Stomach smooth muscle (tissue), 2 donors: Measurements from ENCODE around the gene TRA2B.

ENCODE experiments used
- H3K27ac ChIP-seq: one replicate; pipeline ENCODE4 v1.7.0; 2013; ENCODE audit warnings: mild to moderate bottlenecking, low read length, inconsistent platforms
- H3K27me3 ChIP-seq, 2 donors: one replicate each; pipeline ENCODE4 v1.7.0; 2013; ENCODE audit warnings: low read length in 2 of 2; ENCODE audit not compliant: insufficient read depth in 2 of 2, control insufficient read depth in 1 of 2
- H3K36me3 ChIP-seq, 2 donors: one replicate each; pipeline ENCODE4 v1.7.0; 2013; ENCODE audit warnings: low read length in 2 of 2; ENCODE audit not compliant: control insufficient read depth in 2 of 2, insufficient read depth in 2 of 2
- H3K4me1 ChIP-seq: one replicate; pipeline ENCODE4 v1.7.0; 2013; ENCODE audit warnings: low read length; ENCODE audit not compliant: control insufficient read depth, insufficient read depth
- H3K4me3 ChIP-seq, 2 donors: one replicate each; pipeline ENCODE4 v1.7.0; 2013; ENCODE audit warnings: low read length in 2 of 2
- H3K9ac ChIP-seq, 2 donors: one replicate each; pipeline ENCODE4 v1.7.0; 2013; ENCODE audit warnings: low read length in 2 of 2, mild to moderate bottlenecking in 1 of 2
- H3K9me3 ChIP-seq, 2 donors: one replicate each; pipeline ENCODE4 v1.7.0; 2013; ENCODE audit warnings: low read length in 2 of 2; ENCODE audit not compliant: control insufficient read depth in 2 of 2
- donor health status: healthy.
- donor health status: Pancreatic carcinoma.

Gene TRA2B

DNA sequence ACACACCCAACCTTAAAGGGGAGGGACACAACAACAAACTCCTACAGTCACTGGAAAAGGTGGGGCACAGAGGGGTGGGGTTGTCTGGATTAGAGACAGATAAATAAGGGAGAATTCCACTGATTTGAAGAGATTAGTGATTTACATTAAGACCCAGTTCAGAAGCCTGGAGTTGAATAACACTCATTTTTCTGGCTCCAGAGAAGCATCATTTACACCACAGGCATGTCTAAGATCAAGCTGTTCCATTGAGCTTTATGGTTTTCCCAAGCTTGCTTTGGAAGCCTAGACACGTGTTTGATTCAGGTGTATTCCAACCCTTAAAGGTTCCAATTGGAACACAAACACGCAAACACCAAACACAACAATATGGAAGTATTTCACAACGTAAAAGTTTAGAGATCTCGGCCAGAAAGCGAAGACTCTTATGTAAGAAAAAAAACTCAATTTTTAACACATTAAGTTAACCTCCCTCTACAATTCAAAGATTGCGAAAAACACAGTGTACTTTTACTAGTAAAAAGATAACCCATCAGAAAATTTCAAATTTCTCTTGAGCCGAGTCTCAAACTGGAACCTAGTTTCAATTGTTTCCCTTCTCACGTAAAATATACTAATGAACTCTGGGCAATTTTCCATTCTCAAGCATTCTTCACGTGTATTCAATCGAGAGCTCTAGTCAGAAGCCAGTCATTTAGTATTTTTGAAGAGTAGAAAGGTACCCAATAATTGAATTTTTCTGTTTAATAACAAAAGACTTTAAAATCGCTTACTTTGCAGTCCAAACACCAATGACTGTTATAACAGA is 2.1 kb downstream of the TRA2B start:
- Histone ChIP-seq H3K4me3 (peak overlapping the region; percentile 88 to 100), H3K9ac (peak overlapping the region in 1 of 2 donors; percentile 100), H3K36me3 (peaks cover 0 to under 1% of the 10 kb centered on the region in 2 donors), H3K9me3 (no peaks in the 10 kb centered on the region), H3K27me3 (no peaks in the 10 kb centered on the region), H3K4me1 (peaks cover 13% of the 10 kb centered on the region), H3K27ac (no peak overlapping the region)

DNA sequence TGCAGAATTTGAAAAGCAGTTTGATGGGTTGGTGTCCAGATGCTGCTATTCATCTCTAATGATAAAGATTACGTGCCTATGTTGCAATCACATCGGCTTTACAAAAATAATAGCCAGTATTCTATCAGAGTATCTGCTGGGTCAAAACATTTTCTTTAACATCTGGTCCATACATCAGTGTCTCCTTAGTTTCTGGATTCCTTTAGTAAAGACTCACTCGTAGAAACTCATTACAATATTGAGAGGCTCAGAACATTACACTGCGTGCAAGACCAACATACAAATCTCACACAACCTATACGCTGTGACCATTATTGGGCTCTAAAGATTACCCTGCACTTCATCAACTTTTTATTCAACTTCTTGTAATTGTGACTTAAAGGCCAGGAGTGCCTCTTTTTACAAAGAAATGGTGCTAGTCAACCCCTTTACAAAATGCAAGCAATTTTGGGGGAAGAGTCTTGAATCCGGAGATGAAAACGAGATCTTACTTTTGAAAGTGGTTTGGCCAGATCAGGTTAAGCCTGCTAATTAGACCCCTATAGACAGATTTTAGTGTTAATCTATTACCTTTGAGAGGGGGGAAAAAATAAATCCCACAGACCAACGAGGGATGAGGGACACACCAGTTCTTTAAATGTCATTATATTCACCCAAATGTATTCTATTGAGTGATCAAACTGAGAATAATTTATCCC is 2.9 kb downstream of the TRA2B start:
- peaks cover 0 to 8% of the 10 kb centered on the region in 2 donors for H3K36me3 ChIP-seq
- H3K4me1 ChIP-seq = peaks cover 17% of the 10 kb centered on the region
- peak overlapping the region; percentile 88 to 100 for H3K4me3 ChIP-seq
- peak overlapping the region in 1 of 2 donors; percentile 100 for H3K9ac ChIP-seq
- H3K9me3 ChIP-seq = no peaks in the 10 kb centered on the region
- no peak overlapping the region for H3K27ac ChIP-seq
- no peaks in the 10 kb centered on the region for H3K27me3 ChIP-seq

DNA sequence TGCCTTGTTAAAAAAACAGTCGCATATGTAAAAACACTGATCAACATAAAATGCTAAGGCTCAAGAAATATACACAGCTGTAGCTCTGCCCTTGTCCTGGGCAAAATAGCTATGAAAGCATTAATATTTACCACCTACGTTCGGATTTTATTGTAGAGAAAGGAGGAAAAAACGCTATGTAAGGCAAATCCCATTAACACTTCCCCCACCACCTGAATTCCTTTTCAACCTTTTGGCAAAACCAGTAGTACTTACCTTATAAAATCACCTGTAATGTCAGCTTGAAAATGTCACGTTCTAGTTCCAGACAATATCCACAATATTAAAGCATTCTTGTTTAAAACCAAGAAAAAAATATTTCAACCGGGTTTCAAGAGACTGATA is 3.6 kb downstream of the TRA2B start:
- Histone ChIP-seq H3K36me3 (peaks cover 0 to 8% of the 10 kb centered on the region in 2 donors), H3K9ac (peak overlapping the region in 1 of 2 donors; percentile 46), H3K4me1 (peaks cover 22% of the 10 kb centered on the region), H3K27ac (no peak overlapping the region), H3K9me3 (no peaks in the 10 kb centered on the region), H3K27me3 (no peaks in the 10 kb centered on the region), H3K4me3 (peak overlapping the region; percentile 88 to 100)

DNA sequence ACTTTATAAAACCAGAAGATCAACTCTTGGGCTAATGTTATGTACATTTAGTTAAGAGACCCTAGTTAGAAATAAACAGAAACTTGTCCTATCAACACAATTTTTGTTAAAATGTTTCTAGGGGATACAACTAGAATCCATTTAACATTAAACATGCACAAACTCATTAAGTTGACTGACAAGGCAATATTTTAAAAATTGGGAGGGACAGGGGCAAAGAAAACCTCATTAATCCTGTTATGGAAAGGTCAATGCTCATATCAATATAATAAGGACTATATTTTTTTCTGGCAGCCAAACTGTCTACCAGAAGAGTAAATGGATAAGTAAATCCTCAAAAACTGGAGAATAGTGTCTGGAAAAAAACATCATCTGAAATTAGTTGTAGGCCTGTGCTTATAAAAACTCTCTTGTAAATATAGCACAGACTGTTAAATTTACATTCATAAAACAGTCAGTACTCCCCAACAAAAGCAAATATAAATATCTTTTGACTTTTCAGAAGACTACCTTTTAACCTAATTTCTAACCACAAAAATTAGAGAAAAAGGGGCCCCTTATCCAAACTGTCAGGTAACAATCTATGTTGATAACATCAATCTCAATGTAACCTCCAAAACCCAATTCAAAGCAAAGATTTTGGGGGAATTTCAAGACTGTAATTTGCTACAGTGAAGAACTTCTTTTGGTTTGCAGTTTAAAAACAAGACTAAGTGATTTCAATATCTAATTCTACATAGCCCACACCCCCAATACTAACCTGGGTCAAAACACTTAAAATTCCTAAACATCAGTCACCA is 4.2 kb downstream of the TRA2B start:
- H3K4me1 ChIP-seq = peaks cover 28% of the 10 kb centered on the region
- H3K9ac ChIP-seq = peak overlapping the region in 1 of 2 donors; percentile 46
- peaks cover 0 to 8% of the 10 kb centered on the region in 2 donors for H3K36me3 ChIP-seq
- H3K27ac ChIP-seq = no peak overlapping the region
- H3K4me3 ChIP-seq = peak overlapping the region; percentile 88 to 100
- H3K27me3 ChIP-seq = no peaks in the 10 kb centered on the region
- no peaks in the 10 kb centered on the region for H3K9me3 ChIP-seq

DNA sequence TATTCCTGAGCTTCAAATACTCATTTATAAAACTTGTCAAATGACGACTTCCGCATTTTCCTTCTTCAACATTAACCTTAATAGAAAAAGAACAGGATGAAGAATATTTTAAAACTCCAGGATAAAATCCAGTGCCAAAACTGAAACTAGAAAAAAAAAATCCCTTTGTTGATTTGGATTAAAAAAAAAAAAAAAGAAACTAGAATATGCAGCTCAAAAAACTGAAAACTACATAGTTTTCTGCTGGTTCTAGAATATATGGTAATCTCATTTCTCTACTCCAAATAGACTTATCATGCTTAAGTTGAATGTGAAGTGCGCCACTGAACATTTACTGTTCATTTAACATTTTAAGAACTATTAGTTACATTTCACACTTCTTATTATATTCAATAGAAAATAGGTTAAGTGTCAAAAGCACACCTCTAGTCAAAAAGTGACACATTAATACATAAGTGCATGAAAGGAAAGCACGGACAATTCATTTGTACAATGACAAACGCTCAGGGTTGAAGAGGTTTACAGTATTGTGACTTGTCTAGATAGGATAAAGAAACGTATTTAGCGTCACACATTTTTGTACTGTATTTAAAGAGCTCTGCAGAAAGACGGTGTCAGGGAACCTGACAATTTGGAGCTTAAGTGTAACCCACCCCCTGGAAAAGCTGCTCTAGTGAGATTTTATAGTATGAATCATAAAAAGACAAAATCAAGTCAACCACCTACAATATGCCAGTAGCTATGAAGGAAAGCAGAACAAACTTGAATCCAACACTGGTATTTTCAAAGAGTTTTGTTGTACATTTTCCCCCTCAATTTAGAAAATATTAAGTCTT is 5.8 kb downstream of the TRA2B start:
- Histone ChIP-seq H3K9ac (no peak overlapping the region), H3K4me1 (peaks cover 33% of the 10 kb centered on the region), H3K27ac (no peak overlapping the region), H3K27me3 (no peaks in the 10 kb centered on the region), H3K4me3 (peak overlapping the region; percentile 17 to 25), H3K9me3 (no peaks in the 10 kb centered on the region), H3K36me3 (peaks cover 0 to 8% of the 10 kb centered on the region in 2 donors)

DNA sequence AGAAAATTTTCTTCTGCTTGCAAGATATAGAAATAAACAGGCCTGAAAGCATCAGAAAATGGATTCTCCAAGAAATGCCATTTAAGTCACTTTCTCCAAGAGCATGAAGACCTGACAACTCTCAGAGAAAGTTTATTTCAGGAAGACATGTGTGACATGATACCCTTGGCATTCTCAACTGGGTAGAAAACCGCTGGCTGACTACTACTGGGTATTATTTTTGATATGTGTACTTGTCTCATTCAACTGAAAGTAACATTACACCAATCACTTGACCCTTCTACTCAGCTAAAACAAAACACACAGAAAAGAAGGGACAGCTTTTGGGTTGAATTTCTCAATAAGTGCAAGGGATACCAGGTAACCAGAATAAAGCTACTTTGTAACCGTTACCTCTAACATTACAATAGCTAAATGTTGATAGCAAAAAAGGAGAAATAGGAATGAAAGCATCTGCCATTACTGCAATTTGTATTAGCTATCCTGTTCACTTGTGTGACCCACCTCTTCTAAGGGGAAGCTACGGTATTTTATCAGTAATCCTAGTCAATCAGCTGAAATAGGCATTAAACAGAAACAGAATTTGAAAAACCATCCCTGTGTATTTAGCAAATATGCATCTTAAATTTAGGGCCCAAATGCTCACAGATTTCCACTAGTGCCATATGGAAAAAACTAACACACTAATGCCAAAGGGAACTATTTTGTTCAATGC is 7.3 kb downstream of the TRA2B start:
- Histone ChIP-seq H3K4me1 (peaks cover 40% of the 10 kb centered on the region), H3K27me3 (no peaks in the 10 kb centered on the region), H3K27ac (no peak overlapping the region), H3K36me3 (peaks cover 0 to 14% of the 10 kb centered on the region in 2 donors), H3K4me3 (peak overlapping the region in 1 of 2 donors; percentile 15), H3K9me3 (no peaks in the 10 kb centered on the region), H3K9ac (no peak overlapping the region)

DNA sequence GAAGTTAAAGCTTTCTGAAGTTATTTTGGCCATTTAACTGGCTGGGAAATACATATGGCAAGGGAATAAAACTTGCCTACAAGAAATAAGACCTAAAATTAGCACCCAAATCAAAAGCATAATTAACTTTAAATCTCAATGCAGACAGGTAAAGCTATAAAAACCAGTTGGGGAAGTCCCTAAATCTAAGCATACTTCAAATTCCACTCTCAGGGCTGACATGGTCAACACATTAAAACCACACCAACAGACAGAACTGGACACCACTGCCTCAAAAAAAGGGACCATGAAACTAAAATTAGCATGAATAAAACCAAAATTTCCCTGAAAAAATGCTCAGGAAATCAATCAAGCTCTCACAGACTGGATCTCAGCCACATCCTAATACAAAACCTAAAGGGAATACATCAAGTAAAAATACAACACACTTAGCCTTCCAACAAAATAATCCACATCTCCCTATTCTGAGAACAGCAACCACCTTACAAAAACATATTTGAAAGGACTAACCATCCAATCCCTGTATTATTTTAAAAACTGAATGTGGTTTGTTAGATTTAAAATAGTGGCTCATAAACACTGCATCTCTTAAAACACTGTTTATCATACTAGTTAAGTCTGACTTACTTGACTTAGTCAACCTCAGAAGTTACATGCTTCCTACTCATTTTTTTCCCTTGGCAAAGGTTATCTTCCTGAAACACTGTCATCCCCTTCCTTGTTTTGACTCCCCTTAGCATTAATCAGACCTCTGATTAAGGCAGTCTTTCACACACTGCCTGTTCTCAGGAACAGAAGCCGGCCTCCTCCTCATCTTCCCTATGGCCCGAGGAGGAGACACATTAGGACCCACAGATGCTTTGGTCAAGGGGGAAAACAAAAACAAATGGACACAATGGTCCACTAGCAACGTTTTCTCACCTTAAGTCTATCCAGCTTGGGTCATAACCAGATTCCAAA is 8.3 kb downstream of the TRA2B start:
- peak overlapping the region; percentile 9 to 44 for H3K4me3 ChIP-seq

DNA sequence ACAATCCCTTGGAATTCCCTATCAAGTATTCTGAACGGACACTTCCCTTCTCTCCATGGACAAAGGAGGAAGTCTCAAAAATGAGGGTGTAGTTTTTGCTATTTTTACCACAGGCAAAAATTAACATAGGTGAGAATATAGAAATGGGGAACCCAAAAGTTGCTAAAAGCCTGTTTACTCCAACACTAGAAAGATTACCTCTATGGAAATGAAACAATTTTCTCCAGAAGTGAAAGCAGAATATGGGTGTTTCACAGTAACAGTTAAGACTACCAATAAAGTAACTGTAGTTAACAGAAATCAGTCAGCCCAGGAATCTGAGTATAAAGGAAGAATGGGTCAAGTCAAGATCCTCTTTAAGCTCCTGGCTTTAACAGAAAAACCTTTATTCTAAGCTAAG is 9.3 kb downstream of the TRA2B start:
- Histone ChIP-seq H3K4me3 (peak overlapping the region in 1 of 2 donors; percentile 9), H3K9me3 (no peaks in the 10 kb centered on the region)

More for the DNA sequence above, 8.3 kb downstream of the TRA2B start:
- Histone ChIP-seq H3K4me1 (peaks cover 40% of the 10 kb centered on the region), H3K27me3 (no peaks in the 10 kb centered on the region), H3K9ac (no peak overlapping the region), H3K9me3 (no peaks in the 10 kb centered on the region), H3K36me3 (peaks cover 4 to 25% of the 10 kb centered on the region in 2 donors), H3K27ac (no peak overlapping the region)

More for the DNA sequence above, 9.3 kb downstream of the TRA2B start:
- Histone ChIP-seq H3K4me1 (peaks cover 37% of the 10 kb centered on the region), H3K9ac (no peak overlapping the region), H3K27ac (no peak overlapping the region), H3K36me3 (peaks cover 11 to 33% of the 10 kb centered on the region in 2 donors), H3K27me3 (no peaks in the 10 kb centered on the region)
